GM21737 (cell line): ENCODE results near the gene COG6.

Source experiments
- ATAC-seq: cut with Tn5 transposase; IDR thresholded peaks from one replicate; pipeline ENCODE4 v1.9.1; 2021; ENCODE audit warnings: mild to moderate bottlenecking, moderate library complexity; ENCODE audit not compliant: unreplicated experiment

COG6 gene

GRCh38 chr13:39767791-39768517 lies 112.5 kb downstream of the COG6 start:
- ATAC-seq, result no peak

- no peak for ATAC-seq
Measured at GRCh38 chr13:39768962-39769361, 113.5 kb downstream of the COG6 start.

- ATAC-seq, result no peak
Measured at GRCh38 chr13:39770221-39771090, 115.0 kb downstream of the COG6 start.

- ATAC-seq, result no peak
Measured at GRCh38 chr13:39773833-39774232, 118.4 kb downstream of the COG6 start.

- ATAC-seq, result no peak
Measured at GRCh38 chr13:39776439-39776838, 121.0 kb downstream of the COG6 start.

- ATAC-seq, result no peak
Measured at GRCh38 chr13:39777021-39777420, 121.6 kb downstream of the COG6 start.

GRCh38 chr13:39777527-39778061 lies 122.1 kb downstream of the COG6 start:
- no peak for ATAC-seq

GRCh38 chr13:39779337-39780265 lies 124.1 kb downstream of the COG6 start:
- ATAC-seq, result no peak

- no peak for ATAC-seq
Measured at GRCh38 chr13:39780711-39781110, 125.2 kb downstream of the COG6 start.

GRCh38 chr13:39781381-39781780 lies 125.9 kb downstream of the COG6 start:
- no peak for ATAC-seq

- no peak for ATAC-seq
Measured at GRCh38 chr13:39783051-39783450, 127.6 kb downstream of the COG6 start.

- ATAC-seq, result no peak
Measured at GRCh38 chr13:39784347-39784746, 128.9 kb downstream of the COG6 start.

- no peak for ATAC-seq
Measured at GRCh38 chr13:39786091-39786490, 130.6 kb downstream of the COG6 start.

- ATAC-seq, result no peak
Measured at GRCh38 chr13:39787086-39787487, 131.6 kb downstream of the COG6 start.

- no peak for ATAC-seq
Measured at GRCh38 chr13:39788102-39788501, 132.6 kb downstream of the COG6 start.

GRCh38 chr13:39789451-39789850 lies 134.0 kb downstream of the COG6 start:
- ATAC-seq, result no peak
